Stimulated activated naive B cell treated with anti-CD40 and anti-IgM and Interleukin-4, amounts not matched to agents 10 μg/mL and 1 μg/mL and 100 μg/mL, for 72 hours (primary cell): ENCODE results near the gene GRHL1.

Experiments used
- ATAC-seq, 2 donors: fragments of 150-1000 bp; cut with Tn5 transposase; replicated peaks; 2 replicates each; pipeline ENCODE4 v1.10.0; 2021; ENCODE audit warnings: moderate library complexity in 1 of 2
- DNase-seq: peaks from one replicate; pipeline ENCODE4 v3.0.0; 2021
- H3K27ac Mint-ChIP-seq: one replicate; pipeline ENCODE4 v1.8.0; 2022; ENCODE audit warnings: mild to moderate bottlenecking, mixed read lengths
- H3K27me3 Mint-ChIP-seq, 2 donors: one replicate each; pipeline ENCODE4 v1.8.0; 2022; ENCODE audit warnings: mixed read lengths in 2 of 2
- H3K36me3 Mint-ChIP-seq, 2 donors: one replicate each; pipeline ENCODE4 v1.8.0; 2022; ENCODE audit warnings: mixed read lengths in 2 of 2, mild to moderate bottlenecking in 1 of 2
- H3K4me1 Mint-ChIP-seq, 2 donors: one replicate each; pipeline ENCODE4 v1.8.0; 2022; ENCODE audit warnings: mixed read lengths in 2 of 2, mild to moderate bottlenecking in 1 of 2
- H3K4me3 Mint-ChIP-seq, 2 donors: one replicate each; pipeline ENCODE4 v1.8.0; 2022; ENCODE audit warnings: mild to moderate bottlenecking in 2 of 2, mixed read lengths in 2 of 2, moderate library complexity in 1 of 2
- H3K9me3 Mint-ChIP-seq, 2 donors: one replicate each; pipeline ENCODE4 v1.8.0; 2022; ENCODE audit warnings: mixed read lengths in 2 of 2, mild to moderate bottlenecking in 1 of 2

Gene GRHL1

DNA sequence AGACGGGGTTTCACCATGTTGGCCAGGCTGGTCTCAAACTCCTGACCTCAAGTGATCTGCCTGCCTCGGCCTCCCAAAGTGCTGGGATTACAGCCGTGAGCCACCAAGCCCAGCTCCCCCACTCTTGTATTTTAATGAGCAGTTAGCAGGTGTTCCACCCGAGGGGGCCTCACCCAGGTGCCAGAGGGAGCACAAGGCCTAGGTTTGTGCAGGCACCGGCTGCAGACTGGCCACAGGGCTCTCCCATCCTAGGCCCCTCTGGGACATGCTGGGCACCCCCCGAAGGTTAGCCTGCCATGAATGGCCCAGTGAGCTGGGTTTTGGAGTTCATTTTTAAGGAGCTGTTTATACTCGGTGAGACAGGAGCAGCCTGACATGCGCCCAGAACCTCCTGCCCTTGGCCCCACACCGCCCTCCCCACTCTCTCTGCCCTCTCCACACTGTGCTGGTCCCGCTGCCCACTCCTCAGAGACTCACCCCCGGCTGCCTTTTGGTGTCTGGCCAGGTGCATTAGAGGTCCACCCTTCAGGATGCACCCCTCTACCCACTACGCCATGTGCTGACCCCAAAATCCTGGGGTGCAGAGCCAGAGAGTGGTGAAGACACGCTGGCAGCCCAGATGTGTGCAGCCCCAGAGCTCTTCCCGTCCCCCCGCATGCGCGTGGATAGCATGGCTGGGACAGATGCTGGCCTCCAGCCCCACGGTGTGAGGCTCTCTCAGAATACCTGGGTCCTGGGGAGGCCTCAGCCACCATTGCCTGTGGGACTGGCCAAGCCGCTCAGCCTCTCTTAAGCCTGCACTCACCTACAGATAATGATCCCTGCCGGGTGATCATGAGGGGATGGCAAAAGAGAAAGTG lies 80.6 kb downstream of the GRHL1 start:
- Mint-ChIP-seq H3K4me1 (peaks cover 41 to 70% of the 10 kb centered on the region in 2 donors), H3K4me3 (no peak overlapping the region), H3K27ac (peak overlapping the region; percentile 14), H3K9me3 (no peaks in the 10 kb centered on the region), H3K36me3 (no peaks in the 10 kb centered on the region), H3K27me3 (no peaks in the 10 kb centered on the region)
- ATAC-seq: no peak
- DNase-seq: no peak

DNA sequence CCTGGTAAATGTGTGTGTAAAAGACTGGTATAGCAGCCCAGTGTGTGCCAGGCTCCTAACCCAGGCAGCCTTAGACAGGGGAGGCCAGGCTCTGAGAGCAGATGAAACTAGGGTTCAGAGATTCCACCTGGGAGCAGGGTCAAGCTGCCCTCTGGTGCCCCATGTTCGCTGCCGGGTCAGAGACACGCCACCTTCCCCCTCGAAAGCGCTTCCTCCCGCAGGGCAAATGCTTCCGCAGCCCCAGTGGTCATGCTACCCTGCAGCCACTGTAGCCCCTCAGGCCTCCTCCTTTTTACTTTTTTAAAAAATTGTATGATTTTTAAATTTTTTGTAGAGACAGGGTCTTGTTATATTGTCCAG lies 81.2 kb downstream of the GRHL1 start:
- Mint-ChIP-seq H3K4me3 (no peak overlapping the region), H3K36me3 (no peaks in the 10 kb centered on the region), H3K9me3 (no peaks in the 10 kb centered on the region), H3K27ac (no peak overlapping the region), H3K27me3 (no peaks in the 10 kb centered on the region), H3K4me1 (peaks cover 41 to 70% of the 10 kb centered on the region in 2 donors)
- DNase-seq (no peak), ATAC-seq (no peak)

DNA sequence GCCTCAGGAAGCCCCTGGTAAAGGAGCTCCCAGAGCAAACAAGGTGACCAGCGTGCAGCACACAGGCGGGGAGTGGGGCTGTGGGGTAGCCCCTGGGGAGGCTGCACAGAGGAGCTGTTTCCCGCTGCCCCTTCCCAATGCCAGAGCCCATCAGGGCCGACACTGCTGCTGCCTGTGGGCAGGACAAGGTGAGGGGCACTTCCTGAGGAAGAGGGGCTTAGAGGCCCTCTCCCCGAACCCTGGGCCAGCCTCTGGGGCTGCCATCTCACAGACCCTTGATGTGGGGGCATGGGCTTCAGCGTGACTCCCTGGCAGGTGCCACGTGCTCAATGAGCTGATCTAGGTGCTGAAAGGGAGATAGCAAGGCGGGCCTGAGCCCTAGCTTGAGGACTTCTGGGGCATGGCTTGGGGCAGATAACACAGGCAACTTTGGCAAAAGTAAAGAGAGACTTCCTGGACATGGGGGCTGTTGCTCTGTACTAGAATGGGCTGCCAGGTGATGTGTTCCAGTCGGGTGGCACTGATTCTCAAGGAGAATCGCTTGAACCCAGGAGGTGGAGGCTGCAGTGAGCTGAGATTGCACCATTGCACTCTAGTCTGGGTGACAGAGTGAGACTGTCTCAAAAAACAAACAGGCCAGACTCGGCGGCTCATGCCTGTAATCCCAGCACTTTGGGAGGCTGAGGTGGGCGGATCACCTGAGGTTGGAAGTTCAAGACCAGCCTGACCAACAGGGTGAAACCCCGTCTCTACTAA lies 81.9 kb downstream of the GRHL1 start:
- H3K27ac Mint-ChIP-seq: no peak overlapping the region
- DNase-seq: no peak
- no peaks in the 10 kb centered on the region for H3K9me3 Mint-ChIP-seq
- H3K4me3 Mint-ChIP-seq: no peak overlapping the region
- no peak for ATAC-seq
- no peaks in the 10 kb centered on the region for H3K36me3 Mint-ChIP-seq
- H3K27me3 Mint-ChIP-seq: no peaks in the 10 kb centered on the region
- peaks cover 38 to 69% of the 10 kb centered on the region in 2 donors for H3K4me1 Mint-ChIP-seq

DNA sequence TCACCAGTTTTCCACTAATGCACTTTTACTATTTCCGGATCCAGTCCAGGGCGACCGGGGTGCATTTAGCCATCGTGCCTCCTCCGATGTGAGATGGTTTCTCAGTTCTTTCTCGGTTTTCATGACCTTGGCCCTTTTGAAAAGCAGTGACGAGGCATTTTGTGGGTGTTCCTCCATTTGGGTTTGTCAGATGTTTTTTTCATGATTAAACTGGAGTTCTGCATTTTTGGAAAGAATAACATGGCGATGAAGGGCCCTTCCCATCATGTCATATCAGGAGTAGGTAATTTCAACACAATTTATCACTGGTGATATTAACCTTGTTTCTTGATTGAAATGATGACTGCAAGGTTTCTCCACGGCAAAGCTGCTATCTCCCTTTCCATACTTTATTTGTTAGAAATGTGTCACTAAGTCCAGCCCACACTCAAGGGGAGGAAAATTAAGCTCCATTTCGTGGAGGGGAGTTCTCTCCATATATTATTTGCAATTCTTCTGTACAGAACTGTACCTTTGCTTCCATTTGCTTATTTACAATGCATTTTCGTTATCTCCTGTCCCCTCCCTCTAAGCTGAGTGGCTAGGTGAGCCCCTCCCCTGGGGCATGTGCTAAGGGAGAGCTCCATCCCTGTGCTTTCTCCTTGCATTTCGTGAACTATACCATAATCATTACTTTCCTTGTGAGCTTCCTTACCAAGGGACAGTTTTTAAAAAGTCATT lies 83.0 kb downstream of the GRHL1 start:
- no peak overlapping the region for H3K4me3 Mint-ChIP-seq
- peaks cover 32 to 59% of the 10 kb centered on the region in 2 donors for H3K4me1 Mint-ChIP-seq
- H3K27ac Mint-ChIP-seq: no peak overlapping the region
- ATAC-seq (no peak), DNase-seq (no peak)
- no peaks in the 10 kb centered on the region for H3K36me3 Mint-ChIP-seq
- no peaks in the 10 kb centered on the region for H3K9me3 Mint-ChIP-seq
- no peaks in the 10 kb centered on the region for H3K27me3 Mint-ChIP-seq

DNA sequence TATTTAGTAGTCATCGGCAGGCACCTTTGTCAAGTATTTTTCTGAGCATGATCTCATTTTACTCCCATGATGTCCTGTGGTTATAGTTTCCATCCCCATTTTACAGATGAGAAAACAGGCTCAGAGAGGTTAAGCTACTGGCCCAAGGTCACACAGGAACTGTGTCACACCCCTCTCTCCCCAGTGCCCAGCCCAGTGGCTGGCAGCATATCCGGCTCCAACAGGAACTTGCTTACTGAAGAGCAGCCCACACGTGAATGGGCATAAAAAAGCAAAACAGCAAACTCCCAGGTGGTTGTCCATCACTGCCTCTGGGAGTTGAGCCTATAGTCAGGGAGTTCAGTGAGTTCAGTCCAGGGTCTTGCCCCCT lies 83.5 kb downstream of the GRHL1 start:
- Mint-ChIP-seq H3K4me1 (peaks cover 26 to 53% of the 10 kb centered on the region in 2 donors), H3K9me3 (no peaks in the 10 kb centered on the region), H3K4me3 (no peak overlapping the region), H3K36me3 (no peaks in the 10 kb centered on the region), H3K27ac (no peak overlapping the region), H3K27me3 (no peaks in the 10 kb centered on the region)
- DNase-seq (no peak), ATAC-seq (no peak)

DNA sequence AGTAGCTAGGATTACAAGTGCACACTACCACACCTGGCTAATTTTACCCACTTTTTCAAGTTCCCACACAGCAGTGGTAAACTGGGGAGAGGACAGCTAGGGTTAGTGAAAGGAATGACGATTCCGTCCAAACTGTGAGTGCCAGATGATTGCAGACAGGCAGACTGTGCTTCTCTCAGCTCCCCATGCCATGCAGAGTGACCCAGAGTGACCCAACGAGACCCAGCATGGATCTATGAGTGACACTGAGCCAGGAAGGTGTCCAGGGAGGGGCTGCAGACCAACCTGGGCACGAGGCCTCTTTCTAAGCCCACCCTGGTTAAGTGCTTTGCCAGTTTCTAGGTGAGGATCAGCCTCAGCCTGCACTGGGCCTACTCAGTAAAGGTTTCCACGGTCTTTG lies 84.1 kb downstream of the GRHL1 start:
- Mint-ChIP-seq H3K27me3 (no peaks in the 10 kb centered on the region), H3K4me1 (peaks cover 21 to 47% of the 10 kb centered on the region in 2 donors), H3K9me3 (no peaks in the 10 kb centered on the region), H3K36me3 (no peaks in the 10 kb centered on the region), H3K4me3 (no peak overlapping the region), H3K27ac (no peak overlapping the region)
- DNase-seq (no peak), ATAC-seq (no peak)

DNA sequence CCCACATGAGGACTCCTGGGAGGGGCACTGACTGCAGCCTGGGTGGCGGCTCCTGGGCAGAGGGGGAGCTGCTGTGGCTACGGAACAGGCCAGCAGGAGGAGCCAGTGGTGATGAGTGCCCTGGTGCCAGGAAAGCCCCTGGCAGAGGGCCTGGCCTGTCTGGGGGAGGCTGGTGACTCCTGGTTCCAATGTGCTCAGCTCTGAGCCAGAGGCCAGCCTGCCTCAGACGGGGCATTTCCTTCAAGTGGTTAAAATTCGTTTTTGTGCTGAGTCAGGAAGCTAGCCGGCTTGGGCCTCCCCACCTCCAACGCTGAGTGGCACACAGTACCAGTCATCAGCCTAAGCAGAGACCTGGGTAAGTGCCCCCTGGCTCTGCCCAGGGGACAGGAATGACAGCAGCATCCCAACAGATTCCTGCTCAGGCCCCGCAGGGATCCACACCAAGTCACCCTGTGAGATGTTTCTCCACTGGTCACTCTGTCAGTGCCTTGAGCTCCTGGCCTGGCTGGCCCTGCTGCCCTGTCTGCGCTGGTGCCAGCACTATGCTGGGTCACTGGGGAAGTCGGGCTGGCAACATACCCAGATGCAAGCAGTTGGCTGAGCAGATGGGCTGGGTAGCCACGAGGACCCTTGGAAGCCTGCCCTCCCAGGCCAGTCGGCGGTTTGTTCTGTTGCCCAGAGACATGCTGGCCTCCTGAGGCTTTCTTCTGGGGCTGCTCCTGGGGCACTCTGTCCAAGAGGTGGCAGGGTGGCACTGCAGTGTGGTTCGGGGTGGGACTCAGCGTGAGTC lies 84.8 kb downstream of the GRHL1 start:
- ATAC-seq: peak; percentile 87 to 90
- Mint-ChIP-seq H3K9me3 (no peaks in the 10 kb centered on the region), H3K27me3 (no peaks in the 10 kb centered on the region), H3K4me1 (peaks cover 22 to 41% of the 10 kb centered on the region in 2 donors), H3K27ac (peak overlapping the region; percentile 59), H3K4me3 (no peak overlapping the region), H3K36me3 (no peaks in the 10 kb centered on the region)
- DNase-seq: peak; percentile 49

DNA sequence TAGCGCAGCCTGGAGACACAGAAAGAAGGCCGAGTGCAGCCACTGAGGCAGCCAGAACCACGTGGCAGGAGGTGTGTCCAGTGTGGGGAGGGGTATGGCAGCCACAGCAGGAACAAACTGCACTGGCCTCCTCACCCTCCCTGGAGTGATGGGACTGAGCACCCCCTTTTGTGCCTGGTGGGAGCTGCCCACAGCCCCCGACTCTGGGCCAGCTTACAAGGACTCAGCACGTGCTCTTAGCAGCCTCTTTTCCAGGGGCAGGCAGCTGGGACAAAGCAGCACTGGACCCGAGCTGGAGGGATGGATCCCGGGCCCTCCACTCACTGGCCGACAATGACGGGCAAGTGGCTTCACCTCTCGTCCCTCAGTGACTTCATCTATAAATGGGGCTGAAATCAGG lies 86.6 kb downstream of the GRHL1 start:
- no peak overlapping the region for H3K27ac Mint-ChIP-seq

DNA sequence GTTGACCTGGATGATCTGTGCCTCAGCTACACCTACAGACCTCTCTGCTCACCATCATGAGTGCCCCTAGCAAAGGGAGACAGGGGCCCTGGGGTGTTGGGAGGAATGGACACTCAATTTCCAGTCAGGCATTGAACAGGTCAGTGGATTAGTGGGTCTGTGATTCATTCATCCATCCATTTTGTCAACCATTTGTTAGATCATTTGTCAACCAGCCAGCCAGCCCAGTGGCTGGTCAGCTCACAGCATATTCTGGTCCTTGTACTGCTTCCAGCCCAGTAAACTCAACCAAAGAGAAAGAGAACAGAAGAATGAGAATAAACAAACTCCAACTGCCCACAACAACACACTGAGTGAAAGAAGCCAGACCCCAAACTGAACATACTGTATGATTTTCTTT lies 87.2 kb downstream of the GRHL1 start:
- no peaks in the 10 kb centered on the region for H3K9me3 Mint-ChIP-seq
- no peak overlapping the region for H3K4me3 Mint-ChIP-seq
- H3K4me1 Mint-ChIP-seq: peaks cover 26 to 31% of the 10 kb centered on the region in 2 donors
- no peaks in the 10 kb centered on the region for H3K27me3 Mint-ChIP-seq
- H3K27ac Mint-ChIP-seq: peak overlapping the region; percentile 72
- DNase-seq: no peak
- ATAC-seq: no peak
- no peaks in the 10 kb centered on the region for H3K36me3 Mint-ChIP-seq

More for the DNA sequence above, 86.6 kb downstream of the GRHL1 start:
- Mint-ChIP-seq H3K4me1 (peaks cover 26 to 36% of the 10 kb centered on the region in 2 donors), H3K36me3 (no peaks in the 10 kb centered on the region), H3K4me3 (no peak overlapping the region), H3K9me3 (no peaks in the 10 kb centered on the region), H3K27me3 (no peaks in the 10 kb centered on the region)
- ATAC-seq (no peak), DNase-seq (no peak)

DNA sequence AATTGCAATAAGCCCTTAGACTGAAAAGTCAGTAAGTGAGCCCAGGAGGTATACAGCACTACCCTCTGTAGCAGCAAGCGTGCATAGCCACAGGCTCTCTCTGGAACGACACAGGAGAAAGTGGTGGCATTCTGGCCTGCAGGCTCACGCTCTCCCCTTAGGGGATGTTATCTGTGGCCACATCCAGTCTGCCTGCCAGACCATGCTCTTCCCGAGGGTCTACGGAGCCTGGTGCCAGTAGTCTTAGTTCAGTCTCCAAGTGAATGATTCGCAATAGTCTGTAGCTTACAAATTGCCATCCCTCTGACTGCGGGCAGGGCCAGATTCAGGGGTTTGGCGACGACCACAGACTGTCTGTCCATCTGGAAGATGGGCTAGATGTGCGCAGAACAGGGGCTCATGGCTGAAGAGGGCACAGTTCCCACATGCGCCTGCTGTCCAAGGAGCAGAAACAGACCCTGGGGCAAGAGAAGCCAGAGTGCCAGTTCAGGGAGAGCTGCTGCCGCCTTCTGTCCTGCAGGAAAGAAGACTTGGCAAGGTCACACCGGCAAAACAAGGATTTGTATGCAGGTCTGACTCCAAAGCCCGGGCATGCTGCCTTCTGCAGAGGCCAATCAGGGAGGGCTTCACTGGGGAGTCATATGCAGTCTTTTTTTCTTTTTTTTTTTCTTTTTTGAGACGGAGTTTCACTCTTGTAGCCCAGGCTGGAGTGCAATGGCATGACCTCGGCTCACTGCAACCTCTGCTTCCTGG lies 88.3 kb downstream of the GRHL1 start:
- no peak for DNase-seq
- Mint-ChIP-seq H3K9me3 (no peaks in the 10 kb centered on the region), H3K4me1 (peaks cover 28 to 38% of the 10 kb centered on the region in 2 donors), H3K4me3 (no peak overlapping the region), H3K27ac (no peak overlapping the region), H3K36me3 (no peaks in the 10 kb centered on the region), H3K27me3 (no peaks in the 10 kb centered on the region)
- ATAC-seq: no peak

DNA sequence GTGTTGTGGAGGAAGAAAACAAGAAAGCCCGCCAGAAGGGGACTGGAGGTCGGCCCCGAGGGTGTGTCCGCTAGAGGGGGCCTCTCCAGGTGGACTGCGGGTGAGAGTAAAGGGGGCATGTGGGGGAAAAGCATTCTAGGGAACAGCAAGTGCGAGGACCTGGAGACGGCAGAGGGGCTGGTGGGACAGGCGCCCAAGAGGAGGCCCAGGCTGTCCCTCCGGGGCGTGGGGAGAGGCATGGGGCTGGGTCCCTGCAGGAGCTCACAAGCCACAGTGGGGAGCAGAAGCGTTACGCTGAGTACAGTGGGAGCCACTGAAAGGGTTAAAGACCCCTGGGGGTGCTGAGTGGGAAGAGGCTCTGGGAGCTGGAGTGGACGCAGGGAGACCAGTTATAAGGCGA lies 90.2 kb downstream of the GRHL1 start:
- Mint-ChIP-seq H3K9me3 (no peaks in the 10 kb centered on the region), H3K36me3 (no peaks in the 10 kb centered on the region), H3K4me3 (peak overlapping the region; percentile 6 to 68), H3K4me1 (peaks cover 18 to 24% of the 10 kb centered on the region in 2 donors), H3K27me3 (no peaks in the 10 kb centered on the region), H3K27ac (no peak overlapping the region)
- ATAC-seq (no peak), DNase-seq (no peak)

DNA sequence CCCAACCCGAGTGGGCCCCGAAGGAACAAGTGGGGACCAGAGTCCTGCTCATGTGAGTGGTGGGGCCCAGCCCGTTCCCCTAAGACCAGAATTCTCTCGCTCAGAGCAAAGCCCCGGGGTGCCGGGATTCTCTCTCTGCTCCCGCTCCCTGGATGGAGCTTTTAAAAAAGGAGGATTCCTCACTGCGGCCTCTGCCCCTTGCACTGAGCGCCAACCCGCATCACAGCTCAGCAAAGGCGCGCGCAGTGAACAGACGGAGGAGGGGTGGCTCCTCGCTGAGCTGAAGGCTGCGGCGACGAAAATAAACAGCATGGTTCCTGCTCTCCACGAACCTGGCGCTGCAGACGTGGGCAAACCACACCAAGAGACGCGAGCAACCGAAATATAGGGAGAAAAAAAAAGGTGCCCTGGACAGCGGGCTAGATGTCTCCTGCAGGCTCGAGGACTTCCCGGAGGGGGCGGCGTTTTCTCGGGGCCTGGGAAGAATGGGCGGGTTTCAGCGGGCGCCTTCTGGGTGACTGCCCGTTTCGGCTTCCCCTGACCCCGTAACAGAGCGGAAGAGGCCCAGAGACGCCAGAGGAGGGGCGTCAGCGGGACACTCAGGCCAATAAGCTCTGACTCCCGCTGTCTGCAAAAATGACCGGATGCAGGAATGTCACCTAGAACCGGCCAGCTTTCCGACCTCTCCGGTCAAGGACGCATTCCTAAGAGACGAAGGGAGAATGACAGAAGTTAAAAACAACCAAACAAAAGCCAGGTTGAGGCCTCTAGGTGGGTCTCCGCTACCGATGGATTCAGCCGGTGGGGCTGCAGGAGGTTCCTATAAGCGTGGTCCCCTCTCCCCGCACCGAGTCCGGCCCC lies 91.0 kb downstream of the GRHL1 start:
- no peak for DNase-seq
- H3K27ac Mint-ChIP-seq: peak overlapping the region; percentile 94
- ATAC-seq: peak in 1 of 2 donors; percentile 5
- H3K4me3 Mint-ChIP-seq: peak overlapping the region; percentile 87 to 89
- H3K36me3 Mint-ChIP-seq: no peaks in the 10 kb centered on the region
- no peaks in the 10 kb centered on the region for H3K9me3 Mint-ChIP-seq
- H3K27me3 Mint-ChIP-seq: no peaks in the 10 kb centered on the region
- H3K4me1 Mint-ChIP-seq: peaks cover 18 to 27% of the 10 kb centered on the region in 2 donors
